Astrocyte (in vitro differentiated cells and primary cell): ENCODE results near the gene LGR6. TPM values are rescaled to one million over a fixed set of nuclear protein-coding genes. Genes with fewer than 3 reads are reported as not detected.

Experiments
- DNase-seq: peaks from one replicate; pipeline ENCODE4 v3.0.0-alpha.2; 2010; ENCODE audit warnings: low read depth
- FAIRE-seq: peaks from 2 replicates; lab custom pipeline; 2011; peaks lifted over from hg19 to GRCh38; lab: Jason Lieb, UNC
- H2AFZ ChIP-seq: 2 replicates; pipeline ENCODE4 v1.6.0; 2012; ENCODE audit warnings: low read depth, low read length, inconsistent platforms
- H3K27ac ChIP-seq: 2 replicates; pipeline ENCODE4 v1.5.1; 2011; ENCODE audit warnings: low read depth, low read length, inconsistent platforms
- H3K27me3 ChIP-seq: 2 replicates; pipeline ENCODE4 v1.6.0; 2011; ENCODE audit warnings: low read length, inconsistent platforms; ENCODE audit not compliant: insufficient read depth
- H3K36me3 ChIP-seq: 2 replicates; pipeline ENCODE4 v1.5.1; 2011; ENCODE audit warnings: low read length, inconsistent platforms; ENCODE audit not compliant: insufficient read depth
- H3K4me1 ChIP-seq: 2 replicates; pipeline ENCODE4 v1.5.1; 2011; ENCODE audit warnings: low read length, inconsistent platforms; ENCODE audit not compliant: insufficient read depth
- H3K4me2 ChIP-seq: 2 replicates; pipeline ENCODE4 v1.6.0; 2012; ENCODE audit warnings: low read length, inconsistent platforms
- H3K4me3 ChIP-seq: 2 replicates; pipeline ENCODE4 v1.5.1; 2011; ENCODE audit warnings: low read depth, mild to moderate bottlenecking, low read length, inconsistent platforms; ENCODE audit not compliant: insufficient read depth
- H3K79me2 ChIP-seq: 2 replicates; pipeline ENCODE4 v1.6.0; 2012; ENCODE audit warnings: mild to moderate bottlenecking, low read length, inconsistent platforms; ENCODE audit not compliant: insufficient read depth
- H3K9ac ChIP-seq: 2 replicates; pipeline ENCODE4 v1.6.0; 2012; ENCODE audit warnings: mild to moderate bottlenecking, low read length, inconsistent platforms
- H3K9me3 ChIP-seq: 2 replicates; pipeline ENCODE4 v1.5.1; 2012; ENCODE audit warnings: low read depth, mild to moderate bottlenecking, low read length, inconsistent platforms; ENCODE audit not compliant: insufficient read depth
- H4K20me1 ChIP-seq: 2 replicates; pipeline ENCODE4 v1.6.0; 2012; ENCODE audit warnings: low read length, inconsistent platforms; ENCODE audit not compliant: insufficient read depth
- H3K27ac Mint-ChIP-seq: one replicate; pipeline ENCODE4 v1.8.0; 2021; ENCODE audit warnings: mild to moderate bottlenecking, mixed read lengths; ENCODE audit not compliant: unreplicated experiment
- H3K27me3 Mint-ChIP-seq: one replicate; pipeline ENCODE4 v1.8.0; 2021; ENCODE audit warnings: low read depth, mixed read lengths; ENCODE audit not compliant: unreplicated experiment
- H3K36me3 Mint-ChIP-seq: one replicate; pipeline ENCODE4 v1.8.0; 2021; ENCODE audit warnings: low read depth, mixed read lengths; ENCODE audit not compliant: unreplicated experiment
- H3K4me1 Mint-ChIP-seq: one replicate; pipeline ENCODE4 v1.8.0; 2021; ENCODE audit warnings: low read depth, mixed read lengths; ENCODE audit not compliant: unreplicated experiment
- H3K4me3 Mint-ChIP-seq: one replicate; pipeline ENCODE4 v1.8.0; 2021; ENCODE audit warnings: mild to moderate bottlenecking, moderate library complexity, mixed read lengths; ENCODE audit not compliant: unreplicated experiment
- H3K9me3 Mint-ChIP-seq: one replicate; pipeline ENCODE4 v1.8.0; 2021; ENCODE audit warnings: mild to moderate bottlenecking, mixed read lengths; ENCODE audit not compliant: unreplicated experiment
- EZH2 ChIP-seq: IDR thresholded peaks from 2 replicates; pipeline ENCODE4 v1.6.1; 2012; ENCODE audit warnings: mild to moderate bottlenecking, low read length, inconsistent platforms; ENCODE audit not compliant: insufficient read depth
- total RNA-seq: library from RNA; stranded (reverse); gene quantifications from 2 replicates; pipeline ENCODE4 v1.2.1, GENCODE V29; 2021
- TF ChIP-seq, protein P1 (sequence below): IDR thresholded peaks from 2 replicates; pipeline ENCODE4 v1.5.1; 2011; ENCODE audit warnings: low read depth, mild to moderate bottlenecking, inconsistent platforms, low read length, moderate library complexity; ENCODE audit not compliant: insufficient read depth

Gene LGR6
- total RNA-seq, 1 donor from 2014 or later, result 0.27 TPM

- no peak for FAIRE-seq
- no peak for DNase-seq
- Histone ChIP-seq H3K27ac (no peak overlapping the region), H3K36me3 (no peaks in the 10 kb centered on the region), H3K27me3 (peaks cover 18% of the 10 kb centered on the region), H3K4me3 (no peak overlapping the region), H3K79me2 (no peaks in the 10 kb centered on the region), H3K4me2 (no peak overlapping the region), H3K9me3 (no peaks in the 10 kb centered on the region), H2AFZ (no peak overlapping the region), H4K20me1 (no peaks in the 10 kb centered on the region), H3K9ac (no peak overlapping the region), H3K4me1 (peaks cover 4% of the 10 kb centered on the region)
- H3K4me3 Mint-ChIP-seq, result no peak overlapping the region
- H3K4me1 Mint-ChIP-seq, result peaks cover 3% of the 10 kb centered on the region
- no peaks in the 10 kb centered on the region for H3K36me3 Mint-ChIP-seq
- TF ChIP-seq, protein P1, sequence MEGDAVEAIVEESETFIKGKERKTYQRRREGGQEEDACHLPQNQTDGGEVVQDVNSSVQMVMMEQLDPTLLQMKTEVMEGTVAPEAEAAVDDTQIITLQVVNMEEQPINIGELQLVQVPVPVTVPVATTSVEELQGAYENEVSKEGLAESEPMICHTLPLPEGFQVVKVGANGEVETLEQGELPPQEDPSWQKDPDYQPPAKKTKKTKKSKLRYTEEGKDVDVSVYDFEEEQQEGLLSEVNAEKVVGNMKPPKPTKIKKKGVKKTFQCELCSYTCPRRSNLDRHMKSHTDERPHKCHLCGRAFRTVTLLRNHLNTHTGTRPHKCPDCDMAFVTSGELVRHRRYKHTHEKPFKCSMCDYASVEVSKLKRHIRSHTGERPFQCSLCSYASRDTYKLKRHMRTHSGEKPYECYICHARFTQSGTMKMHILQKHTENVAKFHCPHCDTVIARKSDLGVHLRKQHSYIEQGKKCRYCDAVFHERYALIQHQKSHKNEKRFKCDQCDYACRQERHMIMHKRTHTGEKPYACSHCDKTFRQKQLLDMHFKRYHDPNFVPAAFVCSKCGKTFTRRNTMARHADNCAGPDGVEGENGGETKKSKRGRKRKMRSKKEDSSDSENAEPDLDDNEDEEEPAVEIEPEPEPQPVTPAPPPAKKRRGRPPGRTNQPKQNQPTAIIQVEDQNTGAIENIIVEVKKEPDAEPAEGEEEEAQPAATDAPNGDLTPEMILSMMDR, result no peak
- TF ChIP-seq EZH2, result no peak
- no peak overlapping the region for H3K27ac Mint-ChIP-seq
- peaks cover 6% of the 10 kb centered on the region for H3K9me3 Mint-ChIP-seq
- peaks cover 59% of the 10 kb centered on the region for H3K27me3 Mint-ChIP-seq
Measured at GRCh38 chr1:202247104-202247503, 53.5 kb downstream of the LGR6 start.

DNA sequence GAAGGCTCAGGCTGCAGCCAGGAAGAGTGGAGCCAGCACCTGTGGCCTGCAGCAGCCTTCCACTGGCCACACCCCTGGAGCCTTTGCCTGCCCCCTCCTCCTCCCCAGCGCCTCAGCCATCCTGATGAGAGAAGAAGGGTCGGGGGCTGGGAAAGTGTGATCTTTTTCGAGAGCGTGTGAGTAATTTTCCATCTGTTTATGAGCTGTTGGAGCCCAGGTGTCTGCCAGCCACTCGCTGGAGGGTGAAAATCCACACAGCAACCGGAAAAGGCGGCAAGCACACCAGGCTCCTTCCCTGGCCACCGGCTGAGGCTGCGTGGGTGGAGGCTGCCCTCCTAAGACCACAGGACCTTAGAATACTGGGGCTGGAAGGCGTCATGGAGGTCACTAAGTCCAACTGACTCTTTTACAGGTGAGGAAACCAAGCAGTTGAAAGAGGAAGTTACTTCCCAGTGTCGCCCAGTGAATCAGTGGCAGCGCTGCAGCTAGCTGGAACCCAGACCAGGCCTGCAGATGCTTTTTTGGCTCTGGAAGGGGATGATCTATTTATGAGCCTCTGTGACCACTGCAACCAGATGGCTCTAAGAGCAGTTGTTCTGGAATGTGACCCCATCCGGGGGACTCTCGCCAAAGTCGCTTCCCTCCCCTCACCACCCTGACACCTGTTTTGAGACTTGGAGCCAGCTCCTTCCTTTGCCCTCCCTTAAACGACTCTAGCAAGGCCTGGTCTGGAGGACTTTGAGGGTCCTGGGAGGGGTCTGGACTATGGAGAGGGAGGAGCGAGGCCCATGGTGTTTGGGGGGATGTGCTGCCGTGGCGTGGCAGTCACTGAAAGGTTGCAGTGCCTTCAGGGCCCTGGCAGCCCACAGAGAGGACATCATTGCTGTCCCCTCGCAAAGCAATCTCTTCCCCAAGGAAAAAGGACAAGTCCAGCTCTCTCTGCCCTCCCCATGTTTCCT lies 54.5 kb downstream of the LGR6 start:
- peaks cover 4% of the 10 kb centered on the region for H3K4me1 ChIP-seq
- H3K9me3 ChIP-seq, result no peaks in the 10 kb centered on the region
- H3K4me3 ChIP-seq, result no peak overlapping the region
- H4K20me1 ChIP-seq, result no peaks in the 10 kb centered on the region
- peaks cover 60% of the 10 kb centered on the region for H3K27me3 Mint-ChIP-seq
- FAIRE-seq, result no peak
- peaks cover 3% of the 10 kb centered on the region for H3K4me1 Mint-ChIP-seq
- H3K27ac Mint-ChIP-seq, result no peak overlapping the region
- H3K4me2 ChIP-seq, result no peak overlapping the region
- H3K4me3 Mint-ChIP-seq, result no peak overlapping the region
- H3K79me2 ChIP-seq, result no peaks in the 10 kb centered on the region
- H3K27ac ChIP-seq, result no peak overlapping the region
- H3K9ac ChIP-seq, result no peak overlapping the region
- no peak for DNase-seq
- no peak overlapping the region for H2AFZ ChIP-seq
- TF ChIP-seq, protein P1, result no peak
- no peak for TF ChIP-seq EZH2
- H3K9me3 Mint-ChIP-seq, result peaks cover 6% of the 10 kb centered on the region
- H3K36me3 ChIP-seq, result no peaks in the 10 kb centered on the region
- H3K27me3 ChIP-seq, result peaks cover 14% of the 10 kb centered on the region
- no peaks in the 10 kb centered on the region for H3K36me3 Mint-ChIP-seq

GRCh38 chr1:202248861-202249260 lies 55.3 kb downstream of the LGR6 start:
- H3K36me3 ChIP-seq, result no peaks in the 10 kb centered on the region
- no peaks in the 10 kb centered on the region for H3K36me3 Mint-ChIP-seq
- H4K20me1 ChIP-seq, result no peaks in the 10 kb centered on the region
- no peak overlapping the region for H3K4me3 ChIP-seq
- no peak for DNase-seq
- H3K4me1 ChIP-seq, result peaks cover 4% of the 10 kb centered on the region
- no peak overlapping the region for H3K27ac ChIP-seq
- TF ChIP-seq EZH2, result no peak
- TF ChIP-seq, protein P1, result no peak
- H3K27ac Mint-ChIP-seq, result no peak overlapping the region
- peaks cover 54% of the 10 kb centered on the region for H3K27me3 Mint-ChIP-seq
- no peak overlapping the region for H2AFZ ChIP-seq
- H3K9me3 Mint-ChIP-seq, result peaks cover 3% of the 10 kb centered on the region
- no peak overlapping the region for H3K9ac ChIP-seq
- no peak overlapping the region for H3K4me2 ChIP-seq
- H3K27me3 ChIP-seq, result peaks cover 14% of the 10 kb centered on the region
- H3K4me3 Mint-ChIP-seq, result no peak overlapping the region
- peaks cover 3% of the 10 kb centered on the region for H3K4me1 Mint-ChIP-seq
- H3K79me2 ChIP-seq, result no peaks in the 10 kb centered on the region
- no peak for FAIRE-seq
- no peaks in the 10 kb centered on the region for H3K9me3 ChIP-seq
